ENCODE measurements around the gene ACOT11. TPM values are rescaled to one million over a fixed set of nuclear protein-coding genes. Genes with fewer than 3 reads are reported as not detected.

ACOT11 gene
- polyA plus RNA-seq, 3 donors: 11.5 to 17.2 (median 12.8) TPM

DNA sequence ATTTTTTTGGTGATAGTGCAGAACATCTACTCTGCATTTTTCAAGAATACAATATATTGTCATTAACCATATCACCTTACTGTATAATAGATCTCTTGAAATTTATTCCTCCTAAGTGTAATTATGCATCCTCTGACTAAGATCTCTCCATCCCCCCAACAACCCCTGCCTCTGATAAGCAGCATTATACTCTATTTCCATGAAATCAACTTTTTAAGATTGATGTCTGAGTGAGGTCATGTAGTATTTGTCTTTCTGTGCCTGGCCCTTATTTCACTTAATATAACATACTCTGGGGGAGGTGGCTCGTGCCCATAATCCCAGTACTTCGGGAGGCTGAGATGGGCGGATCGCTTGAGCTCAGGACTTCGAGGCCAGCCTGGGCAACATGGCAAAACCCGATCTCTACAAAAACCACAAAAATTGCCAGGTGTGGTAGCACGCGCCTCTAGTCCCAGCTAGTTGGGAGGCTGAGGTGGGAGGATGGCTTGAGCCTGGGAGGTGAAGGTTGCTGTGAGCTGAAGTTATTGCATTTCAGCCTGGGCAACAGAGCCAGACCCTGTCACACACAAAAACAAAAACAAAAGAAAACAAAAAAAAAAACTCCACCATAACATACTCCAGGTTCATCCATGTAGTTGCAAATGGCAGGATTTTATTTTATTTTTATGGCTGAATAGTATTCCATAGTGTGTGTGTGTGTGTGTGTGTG, 5.7 kb downstream of the ACOT11 start:
- DNase-seq (ENCODE audit: extremely low read depth in 1 of 11, low read depth in 9 of 11, low spot score in 4 of 11): no peak

DNA sequence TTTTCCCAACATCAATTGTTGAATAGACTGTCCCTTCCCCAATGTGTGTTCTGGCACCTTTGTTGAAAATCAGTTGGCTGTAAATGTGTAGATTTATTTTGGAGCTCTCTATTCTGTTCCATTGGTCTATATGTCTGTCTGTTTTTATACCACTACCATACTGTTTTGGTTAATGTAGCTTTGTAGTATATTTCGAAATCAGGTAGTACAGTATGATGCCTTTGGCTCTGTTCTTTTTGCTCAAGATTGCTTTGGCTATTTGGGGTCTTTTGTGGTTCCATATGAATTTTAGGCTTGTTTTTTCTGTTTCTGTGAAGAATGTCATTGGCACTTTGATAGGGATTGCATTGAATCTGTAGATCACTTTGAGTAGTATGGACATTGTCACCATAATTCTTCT, 8.1 kb downstream of the ACOT11 start:
- no peak for DNase-seq (ENCODE audit: extremely low read depth in 1 of 11, low read depth in 9 of 11, low spot score in 4 of 11)

DNA sequence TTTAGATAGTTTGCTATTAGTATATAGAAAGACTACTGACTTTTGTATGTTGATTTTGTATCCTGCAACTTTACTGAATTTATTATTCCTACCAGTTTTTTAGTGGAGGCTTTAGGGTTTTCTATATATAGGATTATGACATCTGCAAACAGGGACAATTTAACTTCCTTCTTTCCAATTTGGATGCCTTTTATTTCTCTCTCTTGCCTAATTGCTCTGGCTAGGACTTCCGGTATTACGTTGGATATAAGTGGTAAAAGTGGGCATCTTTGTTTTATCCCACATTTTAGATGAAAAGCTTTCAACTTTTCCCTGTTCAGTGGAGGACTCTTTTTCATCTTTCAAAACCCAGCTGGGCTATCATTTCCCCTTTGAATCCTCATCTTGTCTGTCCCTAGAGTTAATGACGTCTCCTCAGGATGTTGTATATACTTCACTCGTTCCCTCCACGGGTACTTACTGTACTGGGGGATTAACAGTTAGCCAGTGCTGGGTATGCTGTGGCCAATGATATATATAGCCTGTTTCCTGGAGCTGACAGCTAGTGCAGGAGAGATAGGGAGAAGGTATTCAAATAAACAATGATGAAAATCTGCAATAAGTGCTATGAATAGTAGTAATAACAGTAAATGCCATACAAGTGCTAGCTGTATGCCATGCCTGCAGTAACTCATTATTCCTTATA, 9.8 kb downstream of the ACOT11 start:
- no peak for DNase-seq (ENCODE audit: extremely low read depth in 1 of 11, low read depth in 9 of 11, low spot score in 4 of 11)

DNA sequence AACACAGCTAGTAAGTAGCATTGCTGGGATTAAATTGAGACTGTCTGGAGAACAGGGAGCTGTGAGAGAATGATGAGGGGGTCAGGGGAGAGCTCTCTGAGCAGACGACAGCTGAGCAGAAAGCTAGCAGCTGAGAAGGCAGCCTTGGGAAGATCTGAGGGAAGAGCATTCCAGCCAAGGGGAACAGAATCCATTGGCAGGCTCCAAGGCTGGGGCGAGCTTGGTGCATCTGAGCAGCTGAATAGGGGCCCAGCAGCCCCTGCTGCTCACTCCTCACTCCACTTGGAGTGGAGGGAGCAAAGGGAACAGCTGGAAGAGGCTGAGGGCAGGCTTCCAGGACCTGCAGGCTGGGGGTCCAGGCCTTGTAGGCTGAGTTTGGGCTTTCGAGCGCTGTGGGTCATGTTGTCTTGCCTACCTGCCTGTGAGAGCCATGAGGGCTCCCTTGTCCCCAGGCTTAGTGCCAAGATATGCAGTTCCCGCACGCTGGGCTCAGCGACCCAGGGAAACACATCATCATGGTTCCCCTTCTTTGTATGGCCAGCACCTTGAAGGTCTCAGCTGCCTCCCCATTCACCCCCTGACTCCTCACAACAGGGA, 10.5 kb downstream of the ACOT11 start:
- no peak for DNase-seq (ENCODE audit: extremely low read depth in 1 of 11, low read depth in 9 of 11, low spot score in 4 of 11)

DNA sequence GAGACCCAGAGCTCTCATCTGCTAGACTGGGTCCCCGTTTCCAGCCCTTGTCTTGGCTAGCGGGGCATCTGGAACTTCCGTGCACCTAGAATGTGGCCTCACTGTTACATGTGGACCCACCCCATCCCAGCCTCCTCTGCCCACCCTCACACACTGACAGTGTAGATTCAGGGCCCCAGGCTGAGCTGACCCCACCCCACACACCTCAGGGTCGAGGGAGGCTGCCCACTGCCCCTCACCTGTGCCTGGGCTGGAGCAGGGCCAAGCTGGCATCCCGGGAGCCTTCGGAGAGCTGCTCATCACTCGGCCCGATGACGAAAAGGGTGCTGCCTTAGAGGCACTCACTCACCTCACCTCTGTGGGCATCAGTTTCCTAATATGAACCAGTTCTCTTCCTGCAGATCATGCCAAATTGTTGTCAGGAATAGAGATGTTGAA, 11.1 kb downstream of the ACOT11 start:
- no peak for DNase-seq (ENCODE audit: extremely low read depth in 1 of 11, low read depth in 9 of 11, low spot score in 4 of 11)

DNA sequence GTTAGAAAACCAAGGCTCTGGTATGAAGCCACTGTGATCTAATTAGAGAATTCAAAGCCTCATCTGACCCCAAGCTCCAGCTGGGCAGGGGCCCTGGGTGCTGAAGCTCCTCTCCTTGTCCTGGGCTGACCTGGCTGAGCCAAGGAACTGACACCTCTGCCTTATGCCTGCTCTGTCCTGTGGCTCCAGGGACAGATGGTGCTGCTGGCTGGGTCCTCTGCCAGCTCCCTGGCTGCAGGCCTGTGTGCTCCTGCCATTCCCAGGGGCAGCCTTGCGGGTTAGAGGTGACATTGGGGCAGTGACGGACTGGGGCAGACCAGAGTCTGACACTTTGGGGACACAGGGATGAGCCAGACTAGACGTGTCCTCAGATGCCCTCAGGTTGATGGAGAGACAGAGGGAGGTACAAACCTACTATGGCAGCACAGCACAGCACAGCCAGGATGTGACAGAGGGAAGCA, 11.8 kb downstream of the ACOT11 start:
- no peak for DNase-seq (ENCODE audit: extremely low read depth in 1 of 11, low read depth in 9 of 11, low spot score in 4 of 11)

DNA sequence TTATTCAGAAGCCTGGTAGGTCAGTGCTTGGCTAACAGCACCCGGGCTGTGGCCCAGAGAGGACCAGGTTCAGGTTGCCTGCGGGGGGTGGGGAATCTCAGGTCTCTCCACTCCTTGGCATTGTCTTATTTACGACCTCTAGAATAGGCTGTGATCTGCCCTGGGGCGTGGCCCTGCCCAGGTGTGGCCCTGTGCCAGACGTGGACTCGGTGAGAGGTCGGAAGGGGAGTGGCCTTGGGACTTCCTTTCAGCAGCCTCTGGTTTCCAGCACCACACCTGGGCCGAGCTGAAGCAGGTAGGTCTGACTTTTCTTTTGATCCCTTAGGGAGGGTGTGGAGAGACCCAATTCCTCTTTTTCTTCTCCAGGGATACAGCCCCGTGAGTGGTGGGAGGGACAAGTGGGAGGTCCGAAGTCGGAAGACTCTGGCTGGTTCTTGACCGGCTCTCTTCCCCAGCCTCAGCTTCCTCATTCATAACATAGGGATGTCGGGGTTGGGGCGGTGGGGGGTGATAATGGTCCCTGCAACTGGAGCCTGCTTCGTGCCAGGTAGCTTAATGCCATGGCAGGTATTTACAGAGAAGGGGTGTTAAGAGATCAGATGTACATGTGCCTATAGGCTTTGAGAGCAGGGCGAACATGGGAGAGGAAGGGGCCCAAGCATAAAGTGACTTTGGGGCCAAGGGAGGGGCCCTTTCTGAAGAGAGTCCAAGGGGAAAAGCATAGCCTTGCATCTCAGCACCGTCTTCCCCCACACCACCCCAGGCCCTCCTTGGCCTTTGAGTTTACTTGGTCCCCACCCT, 16.5 kb downstream of the ACOT11 start:
- DNase-seq (ENCODE audit: extremely low read depth in 1 of 11, low read depth in 9 of 11, low spot score in 4 of 11): no peak

DNA sequence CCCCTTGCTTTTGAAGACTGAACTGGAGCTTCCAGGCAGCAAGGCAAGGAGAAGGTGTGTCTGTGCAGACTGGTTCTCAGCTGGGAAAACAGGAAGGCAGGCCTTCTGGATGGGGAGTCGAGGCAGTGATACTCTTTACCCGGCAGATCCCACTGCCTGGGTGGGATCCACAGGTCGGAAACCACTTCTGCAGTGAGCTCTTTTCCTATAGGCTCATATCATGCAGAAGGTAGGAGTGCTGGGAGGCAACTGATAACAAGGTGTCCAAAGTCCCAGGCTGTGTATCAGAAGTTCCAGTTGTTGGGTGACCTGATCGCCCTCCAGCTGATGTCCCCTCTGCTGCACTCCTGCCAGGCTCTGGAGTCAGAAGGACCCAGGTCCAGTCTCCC, 17.1 kb downstream of the ACOT11 start:
- no peak for DNase-seq (ENCODE audit: extremely low read depth in 1 of 11, low read depth in 9 of 11, low spot score in 4 of 11)

DNA sequence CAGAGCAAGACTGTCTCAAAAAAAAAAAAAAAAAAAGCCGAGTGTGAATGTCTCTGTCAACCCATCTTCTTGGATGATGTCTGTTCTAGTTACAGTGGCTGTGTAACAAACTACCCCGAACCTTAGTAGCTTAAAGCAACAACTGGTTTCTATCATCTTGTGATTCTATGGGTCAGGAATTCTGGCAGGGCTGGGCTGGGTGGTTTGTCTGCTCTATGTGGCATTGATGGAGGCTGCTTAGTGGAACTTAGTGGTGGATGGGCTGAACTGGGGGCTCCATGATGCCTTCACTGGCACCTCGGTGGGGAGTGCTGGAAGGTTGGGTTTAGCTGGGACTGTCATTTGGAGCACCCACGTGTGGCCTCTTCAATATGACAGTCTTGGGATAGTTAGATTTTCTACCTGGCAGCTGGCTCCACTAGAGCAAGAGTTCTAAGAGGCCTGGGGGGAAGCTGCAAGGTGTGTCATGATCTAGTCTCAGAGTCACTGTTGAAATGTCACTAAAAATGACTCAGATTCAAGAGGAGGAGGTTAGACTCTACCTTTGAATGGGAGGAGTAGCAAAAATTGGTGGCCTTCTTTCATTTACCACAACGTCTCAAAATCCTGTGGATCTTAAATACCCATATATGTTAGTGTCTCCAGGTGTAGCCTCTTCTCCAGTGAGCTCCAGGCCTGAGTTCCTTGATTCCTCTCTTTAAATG, 18.6 kb downstream of the ACOT11 start:
- no peak for DNase-seq (ENCODE audit: extremely low read depth in 1 of 11, low read depth in 9 of 11, low spot score in 4 of 11)

DNA sequence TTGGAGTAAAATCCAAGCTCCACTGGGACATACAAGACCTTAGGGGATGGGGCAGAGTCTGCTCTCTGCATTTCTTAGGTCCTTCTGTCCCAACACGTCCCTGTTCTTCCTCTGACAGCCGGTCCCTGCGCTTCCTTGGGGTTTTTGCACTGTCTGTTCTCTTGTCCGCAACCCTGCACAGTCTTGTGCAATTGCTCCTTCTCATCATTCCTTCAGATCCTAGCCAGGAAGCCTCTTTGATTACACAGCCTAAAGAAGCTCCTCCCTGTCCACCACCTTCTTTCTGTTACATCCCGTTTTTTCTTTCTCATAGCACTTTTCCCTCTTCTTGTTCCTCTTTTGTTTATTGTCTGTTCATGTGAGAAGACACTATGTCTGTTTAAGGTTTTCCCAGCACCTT, 19.9 kb downstream of the ACOT11 start:
- DNase-seq (ENCODE audit: extremely low read depth in 1 of 11, low read depth in 9 of 11, low spot score in 4 of 11): no peak

DNA sequence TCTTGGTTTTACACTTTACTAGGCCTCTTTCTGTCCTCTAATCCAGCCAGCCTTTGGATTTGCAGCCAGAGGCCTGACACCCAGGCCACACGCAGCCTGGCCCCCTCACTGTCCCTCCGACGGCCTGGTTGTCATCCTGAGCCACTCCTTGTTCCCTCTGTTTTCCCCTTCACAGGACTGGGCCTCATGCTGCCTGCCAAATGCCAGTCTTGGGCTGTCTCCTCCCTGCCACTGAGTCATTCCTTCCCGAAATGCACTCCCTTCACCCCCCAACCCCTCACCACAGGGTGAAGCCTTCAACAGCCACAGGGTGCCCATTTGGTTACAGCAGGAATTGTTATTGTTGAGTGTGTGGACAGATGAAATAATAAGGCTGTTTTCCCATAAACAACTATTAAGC, 21.3 kb downstream of the ACOT11 start:
- no peak for DNase-seq (ENCODE audit: extremely low read depth in 1 of 11, low read depth in 9 of 11, low spot score in 4 of 11)

DNA sequence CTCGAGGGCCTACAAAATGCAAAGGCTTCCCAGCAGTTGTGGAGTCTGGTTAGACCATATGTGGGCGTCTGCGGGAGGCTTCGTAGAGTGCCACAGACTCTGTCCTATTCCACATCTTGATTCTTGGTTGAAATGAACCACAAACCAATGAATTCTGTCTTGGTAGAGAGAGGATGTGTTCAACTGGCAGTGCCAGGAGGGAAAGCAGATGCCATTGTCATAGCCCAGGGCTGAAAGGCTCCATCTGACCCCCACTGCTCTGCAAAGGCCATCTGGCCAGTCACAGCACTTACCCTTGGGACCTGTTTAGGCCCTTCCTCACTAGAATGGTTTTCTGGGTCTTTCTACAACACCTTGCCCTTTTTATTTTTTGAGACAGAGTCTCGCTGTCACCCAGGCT, 22.1 kb downstream of the ACOT11 start:
- no peak for DNase-seq (ENCODE audit: extremely low read depth in 1 of 11, low read depth in 9 of 11, low spot score in 4 of 11)

DNA sequence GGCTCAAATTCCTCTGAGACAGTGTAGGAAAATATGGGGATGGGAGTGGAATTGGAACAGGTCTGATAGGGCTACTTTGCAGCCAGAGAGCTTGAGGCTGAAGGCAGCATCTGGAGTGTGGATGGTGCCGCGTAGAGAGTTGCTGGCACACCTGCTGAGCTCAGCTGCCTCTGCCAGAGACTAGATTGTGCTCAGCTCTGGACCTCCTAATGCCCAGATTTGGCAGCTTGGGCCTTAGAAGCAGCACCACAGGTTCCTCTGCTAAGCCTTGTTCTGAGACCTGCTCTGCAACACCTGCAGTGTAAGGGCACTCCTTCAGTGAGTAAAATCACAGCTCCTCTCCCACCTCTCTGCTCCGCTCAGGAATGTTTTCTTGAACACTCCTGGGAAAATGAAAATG, 23.3 kb downstream of the ACOT11 start:
- DNase-seq (ENCODE audit: extremely low read depth in 1 of 11, low read depth in 9 of 11, low spot score in 4 of 11): no peak

DNA sequence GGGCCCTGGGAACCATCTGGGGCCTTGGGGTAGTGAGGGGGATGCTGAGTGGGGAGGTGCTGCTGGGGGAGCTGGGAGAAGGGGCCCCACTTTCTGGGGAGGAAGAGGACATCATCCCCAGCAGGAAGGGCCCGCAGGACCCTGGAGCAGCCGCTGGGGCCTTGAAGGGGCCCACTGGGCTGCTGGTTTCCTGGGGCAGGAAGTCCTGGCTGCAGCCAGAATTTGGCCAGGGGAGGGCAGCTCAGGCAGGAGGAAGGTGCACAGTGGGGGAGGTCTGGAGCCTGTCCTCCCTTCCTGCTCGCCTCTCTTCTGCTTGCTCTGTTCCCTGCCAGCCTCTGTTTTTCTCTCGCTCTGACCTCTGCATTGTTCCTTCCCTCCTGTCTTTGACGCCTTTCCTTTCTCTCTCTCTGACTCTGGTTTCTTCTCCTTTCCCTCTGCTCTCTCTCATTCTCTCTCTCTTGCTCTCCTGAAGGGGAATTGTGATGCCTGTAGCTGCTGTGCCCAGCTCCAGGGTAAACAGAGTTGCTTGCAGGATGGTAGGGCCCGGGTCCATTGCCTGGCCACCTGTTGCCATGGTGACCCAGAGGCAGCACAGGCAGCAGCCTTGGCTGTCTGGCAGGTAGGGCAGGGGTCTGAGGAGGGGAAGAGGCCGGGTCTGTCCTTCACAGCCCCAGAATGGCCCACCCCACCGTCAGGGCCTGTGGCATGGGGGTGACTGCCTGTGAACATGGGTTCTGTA, 23.9 kb downstream of the ACOT11 start:
- no peak for DNase-seq (ENCODE audit: extremely low read depth in 1 of 11, low read depth in 9 of 11, low spot score in 4 of 11)

DNA sequence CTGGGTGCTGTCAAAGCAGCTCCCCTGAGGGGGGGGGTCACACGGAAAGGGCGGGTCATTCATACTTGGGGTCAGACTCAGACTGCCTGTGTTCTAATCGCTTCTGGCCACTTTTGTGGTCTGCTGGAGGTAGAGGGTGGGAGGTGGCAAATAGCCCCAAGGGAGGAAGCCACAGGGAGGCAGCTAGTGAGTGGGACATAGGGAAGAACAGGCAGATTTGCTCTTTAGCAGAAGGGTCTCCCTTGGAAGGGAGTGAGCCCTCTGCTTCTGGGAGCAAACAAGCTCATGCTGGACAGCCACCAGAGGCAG, 24.5 kb downstream of the ACOT11 start:
- no peak for DNase-seq (ENCODE audit: extremely low read depth in 1 of 11, low read depth in 9 of 11, low spot score in 4 of 11)

DNA sequence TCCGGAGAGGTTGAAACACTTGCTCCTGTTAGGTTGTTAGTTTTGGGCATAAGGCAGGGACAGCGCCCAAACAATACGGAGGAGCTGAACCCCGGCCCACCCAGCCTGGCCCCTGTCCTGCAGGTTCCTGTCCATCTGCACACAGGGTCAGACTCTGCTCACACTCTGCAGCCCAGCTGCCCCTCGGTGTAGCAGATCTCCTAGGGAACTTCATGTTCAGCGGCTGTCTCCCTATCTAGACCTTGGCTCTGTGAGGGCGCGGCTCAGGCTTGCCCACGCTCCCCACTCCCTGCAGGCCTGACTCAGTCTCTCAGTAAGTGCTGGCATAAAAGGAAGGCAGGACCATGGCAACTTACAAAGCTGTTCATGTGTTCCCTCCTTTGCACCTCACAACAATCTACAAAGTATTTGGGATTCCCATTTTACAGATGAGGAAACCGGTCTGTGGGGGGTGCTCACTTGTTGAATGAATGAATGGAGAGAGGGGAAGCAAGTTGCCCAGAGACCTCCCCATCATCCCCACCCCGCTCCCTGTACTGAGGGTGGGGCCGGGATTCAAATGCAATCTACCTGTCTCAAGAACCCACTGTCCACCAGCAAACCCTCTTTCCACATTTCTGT, 26.2 kb downstream of the ACOT11 start:
- no peak for DNase-seq (ENCODE audit: extremely low read depth in 1 of 11, low read depth in 9 of 11, low spot score in 4 of 11)

DNA sequence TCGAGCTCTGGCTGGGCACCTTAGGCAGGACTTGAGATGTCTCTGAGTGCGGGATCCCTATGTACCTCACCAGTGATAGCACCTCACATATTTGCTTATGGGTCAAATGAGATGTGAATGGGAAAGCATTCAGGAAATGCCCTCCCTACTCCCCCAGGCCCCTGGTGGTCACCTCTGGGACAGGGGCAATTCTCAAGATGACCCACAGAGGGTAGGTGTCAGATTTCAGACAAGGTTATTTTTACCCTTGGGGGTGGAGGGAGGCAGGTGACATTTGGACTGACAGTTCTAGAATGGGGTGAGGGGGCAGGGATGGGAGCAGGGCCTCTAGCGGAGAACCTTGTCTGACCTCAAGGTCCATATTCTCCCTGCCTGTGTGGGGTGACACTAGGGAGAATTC, 27.1 kb downstream of the ACOT11 start:
- no peak for DNase-seq (ENCODE audit: extremely low read depth in 1 of 11, low read depth in 9 of 11, low spot score in 4 of 11)

DNA sequence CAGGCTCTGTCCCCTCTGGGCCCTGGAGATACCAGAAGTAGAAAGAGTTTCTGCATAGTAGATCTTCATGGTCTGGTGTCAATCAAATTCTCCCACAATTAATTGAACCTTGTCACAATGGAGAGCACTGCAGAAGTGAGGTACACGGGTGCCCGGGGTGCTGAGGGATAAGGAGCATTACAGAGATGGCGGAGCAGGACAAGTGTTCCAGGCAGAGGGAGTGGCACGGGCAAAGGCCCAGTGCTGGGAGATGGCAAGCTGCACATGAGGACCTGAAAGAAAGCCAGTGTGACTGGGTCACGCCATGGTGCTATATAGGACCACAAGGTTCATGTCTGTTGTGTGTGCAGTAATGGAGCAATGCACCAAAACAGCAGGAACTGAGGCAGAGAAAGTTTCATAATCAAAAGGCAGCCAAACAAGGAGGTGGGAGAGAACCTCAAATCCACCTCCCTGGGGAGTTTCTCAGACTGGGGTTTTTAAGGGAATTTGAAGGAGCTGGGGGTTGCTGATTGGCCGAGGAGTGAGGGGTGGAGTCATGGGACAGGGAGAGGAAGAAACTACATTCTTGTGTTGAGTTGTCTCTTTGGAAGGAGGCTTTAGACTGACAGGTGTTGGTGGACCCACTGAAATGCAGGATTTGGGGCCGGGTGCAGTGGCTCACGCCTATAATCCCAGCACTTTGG, 27.7 kb downstream of the ACOT11 start:
- no peak for DNase-seq (ENCODE audit: extremely low read depth in 1 of 11, low read depth in 9 of 11, low spot score in 4 of 11)

Data from renal cortex interstitium (tissue), 11 donors.